Esophagus squamous epithelium (tissue), 4 donors: ENCODE data around the gene KCNMA1.

Experiments used
- POLR2A ChIP-seq, 4 donors: fragments of 450-650 bp; IDR thresholded peaks; one replicate each; pipeline ENCODE4 v1.6.1; 2017; ENCODE audit warnings: antibody characterized with exemption in 4 of 4, mild to moderate bottlenecking in 4 of 4, moderate library complexity in 3 of 4
- TF ChIP-seq, protein P1 (sequence below), 6 experiments: fragments of 450-650 bp in 4 of 6; fragments of 200-600 bp in 2 of 6; sonication (generic) in 2 of 6; IDR thresholded peaks; one replicate each; pipeline ENCODE4 v1.5.1; 2016 to 2019; ENCODE audit warnings: antibody characterized with exemption in 6 of 6, mild to moderate bottlenecking in 4 of 6, moderate library complexity in 4 of 6

DNA sequence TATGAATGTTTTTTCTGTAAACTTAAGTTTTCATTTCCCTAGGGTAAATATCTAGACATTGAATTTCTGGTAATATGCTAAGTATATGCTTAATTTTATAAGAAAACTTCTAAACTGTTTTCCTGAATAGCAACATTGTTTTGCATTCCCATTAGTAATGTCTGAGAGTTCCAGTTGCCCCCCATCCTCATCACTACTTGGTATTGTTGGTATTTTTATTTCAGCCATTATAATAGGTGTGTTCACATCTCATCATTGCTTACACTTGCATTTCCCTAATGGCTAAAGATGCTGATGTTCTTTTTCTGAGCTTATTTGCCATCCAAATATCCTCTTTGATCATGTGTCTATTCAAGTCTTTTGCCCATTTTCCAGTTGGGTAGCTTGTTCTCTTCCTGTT lies 269.6 kb downstream of the KCNMA1 start:
- TF ChIP-seq, protein P1, sequence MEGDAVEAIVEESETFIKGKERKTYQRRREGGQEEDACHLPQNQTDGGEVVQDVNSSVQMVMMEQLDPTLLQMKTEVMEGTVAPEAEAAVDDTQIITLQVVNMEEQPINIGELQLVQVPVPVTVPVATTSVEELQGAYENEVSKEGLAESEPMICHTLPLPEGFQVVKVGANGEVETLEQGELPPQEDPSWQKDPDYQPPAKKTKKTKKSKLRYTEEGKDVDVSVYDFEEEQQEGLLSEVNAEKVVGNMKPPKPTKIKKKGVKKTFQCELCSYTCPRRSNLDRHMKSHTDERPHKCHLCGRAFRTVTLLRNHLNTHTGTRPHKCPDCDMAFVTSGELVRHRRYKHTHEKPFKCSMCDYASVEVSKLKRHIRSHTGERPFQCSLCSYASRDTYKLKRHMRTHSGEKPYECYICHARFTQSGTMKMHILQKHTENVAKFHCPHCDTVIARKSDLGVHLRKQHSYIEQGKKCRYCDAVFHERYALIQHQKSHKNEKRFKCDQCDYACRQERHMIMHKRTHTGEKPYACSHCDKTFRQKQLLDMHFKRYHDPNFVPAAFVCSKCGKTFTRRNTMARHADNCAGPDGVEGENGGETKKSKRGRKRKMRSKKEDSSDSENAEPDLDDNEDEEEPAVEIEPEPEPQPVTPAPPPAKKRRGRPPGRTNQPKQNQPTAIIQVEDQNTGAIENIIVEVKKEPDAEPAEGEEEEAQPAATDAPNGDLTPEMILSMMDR (IDR thresholded peaks at IDR 0.05), result no peak
- no peak for TF ChIP-seq POLR2A (IDR thresholded peaks at IDR 0.05)
